AG04449 (cell line): ENCODE data around the gene ROBO1.

Experiments used
- CTCF ChIA-PET: fragments of 350-600 bp; formaldehyde crosslinking; extraction: SDS; loops from one replicate; lab custom pipeline; 2021; ENCODE audit warnings: antibody characterized with exemption; lab: Yijun Ruan, JAX
- POLR2A ChIA-PET: fragments of 400-600, 350-600 bp; formaldehyde crosslinking; extraction: SDS; loops from one replicate; lab custom pipeline; 2020; ENCODE audit warnings: antibody characterized with exemption, inconsistent platforms; lab: Yijun Ruan, JAX
- DNase-seq: peaks from one replicate; pipeline ENCODE4 v3.0.0-alpha.2; 2010; ENCODE audit warnings: low read depth, low spot score
- H3K4me3 ChIP-seq: 2 replicates; pipeline ENCODE4 v1.5.1; 2011; ENCODE audit warnings: low read depth, mild to moderate bottlenecking, control low read depth, low read length
- CTCF ChIP-seq: IDR thresholded peaks from one replicate; pipeline ENCODE4 v1.5.1; 2011; ENCODE audit warnings: mild to moderate bottlenecking, moderate library complexity, low read length, control low read depth, inconsistent platforms; ENCODE audit not compliant: insufficient read depth; ENCODE audit errors: missing control alignments

ROBO1 gene

DNA sequence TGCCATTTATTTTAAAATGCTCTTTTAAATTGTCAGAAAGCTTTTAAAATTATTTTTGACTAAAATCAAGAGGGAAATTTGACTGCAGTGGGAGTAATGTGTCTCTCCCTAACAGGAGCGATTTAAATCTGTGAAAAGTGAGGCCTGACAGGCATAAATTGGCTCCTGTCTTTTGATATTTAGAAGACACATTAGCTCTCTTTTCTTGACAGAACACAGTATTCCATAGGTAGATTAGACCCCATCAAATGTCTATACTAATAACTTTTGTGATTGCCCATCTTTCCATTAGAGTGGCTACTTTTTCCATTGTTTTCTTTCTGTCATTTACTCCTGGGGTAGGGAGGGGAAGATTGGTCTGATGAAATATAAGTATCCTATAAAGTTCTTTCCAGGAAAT, 866.3 kb downstream of the ROBO1 start:
- CTCF ChIA-PET = interaction anchor here (1.2 kb wide), 1 partner anchor 17 kb away, joined by 3 read pairs; no protein-coding TSS in a partner anchor
- no peak for DNase-seq
- no peak overlapping the region for H3K4me3 ChIP-seq
- POLR2A ChIA-PET = no interaction called here
- TF ChIP-seq CTCF = no peak

DNA sequence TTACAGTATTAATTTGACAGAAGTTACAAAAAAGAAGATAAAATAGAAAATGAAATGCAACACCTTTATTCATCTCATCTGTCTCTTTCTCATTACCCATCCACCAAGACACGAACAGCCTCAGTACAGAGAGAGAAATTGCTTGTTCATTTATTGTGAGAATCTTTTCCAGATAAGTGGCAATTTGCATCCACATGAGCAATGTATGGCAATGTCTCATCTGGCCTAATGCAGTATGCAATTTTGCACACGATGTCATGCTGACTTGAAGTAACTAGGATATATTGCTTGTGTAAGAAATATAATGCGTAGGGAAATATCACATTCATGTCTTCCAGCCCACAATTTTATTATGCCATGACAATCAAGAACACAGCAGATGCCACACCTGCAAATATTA, 866.9 kb downstream of the ROBO1 start:
- ChIA-PET CTCF (interaction anchor here (0.8 kb wide), 1 partner anchor 21 kb away, joined by 3 read pairs; no protein-coding TSS in a partner anchor), POLR2A (no interaction called here)
- no peak for TF ChIP-seq CTCF
- H3K4me3 ChIP-seq = no peak overlapping the region
- no peak for DNase-seq

DNA sequence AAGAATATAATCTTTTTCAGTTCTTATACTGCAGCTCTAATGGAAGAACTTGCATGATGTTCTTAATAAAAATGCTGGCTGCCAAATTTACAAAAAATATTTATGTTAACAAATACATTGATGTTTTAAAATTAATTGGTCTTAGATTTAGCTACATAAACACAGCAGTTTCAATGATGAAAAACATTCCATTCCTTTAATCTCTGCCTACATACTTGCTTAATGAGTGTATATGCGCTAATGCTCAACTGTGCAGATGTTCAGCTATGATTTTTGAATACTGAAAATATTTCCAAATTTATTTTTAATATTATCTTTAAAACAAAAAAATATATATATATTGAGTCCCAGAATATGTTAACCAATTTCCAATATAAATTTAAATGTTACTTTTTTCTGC, 867.4 kb downstream of the ROBO1 start:
- CTCF ChIA-PET = interaction anchor here (0.8 kb wide), 1 partner anchor 20 kb away, joined by 3 read pairs; no protein-coding TSS in a partner anchor

GRCh38 chr3:78895528-78895927, 872.3 kb downstream of the ROBO1 start:
- TF ChIP-seq CTCF = no peak
- no peak overlapping the region for H3K4me3 ChIP-seq
- ChIA-PET POLR2A (no interaction called here), CTCF (no interaction called here)
- DNase-seq = no peak

More for the DNA sequence above, 867.4 kb downstream of the ROBO1 start:
- no peak for TF ChIP-seq CTCF
- no peak overlapping the region for H3K4me3 ChIP-seq
- no peak for DNase-seq
- POLR2A ChIA-PET = no interaction called here

GRCh38 chr3:78894787-78895186, 873.0 kb downstream of the ROBO1 start:
- ChIA-PET CTCF (no interaction called here), POLR2A (no interaction called here)
- TF ChIP-seq CTCF = no peak
- no peak overlapping the region for H3K4me3 ChIP-seq
- no peak for DNase-seq

DNA sequence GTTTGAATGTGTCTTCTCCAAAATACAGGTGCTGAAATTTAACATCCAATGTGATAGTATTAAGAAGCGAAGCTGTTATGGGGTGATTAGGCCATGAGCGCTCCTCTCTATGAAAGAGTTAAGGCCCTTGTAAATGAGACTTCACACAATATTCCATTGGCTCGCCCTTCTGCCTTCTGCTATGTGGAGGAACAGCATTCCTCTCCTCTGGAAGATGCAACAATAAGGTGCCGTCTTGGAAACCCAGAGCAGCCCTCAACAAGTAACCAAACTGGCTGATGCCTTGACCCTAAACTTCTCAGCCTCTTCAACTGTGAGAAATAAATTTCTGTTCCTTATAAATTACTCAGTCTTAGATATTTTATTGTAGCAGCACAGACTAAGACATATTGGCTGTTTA, 874.6 kb downstream of the ROBO1 start:
- no peak overlapping the region for H3K4me3 ChIP-seq
- TF ChIP-seq CTCF = no peak
- no peak for DNase-seq
- ChIA-PET POLR2A (no interaction called here), CTCF (no interaction called here)
